Measurements from ENCODE around the gene TARDBP.
"Not testable (repeated sequence)": the region's sequence is repeated elsewhere in the genome, so short reads cannot be mapped to it uniquely, and the experiment has no call there.

TARDBP gene

DNA sequence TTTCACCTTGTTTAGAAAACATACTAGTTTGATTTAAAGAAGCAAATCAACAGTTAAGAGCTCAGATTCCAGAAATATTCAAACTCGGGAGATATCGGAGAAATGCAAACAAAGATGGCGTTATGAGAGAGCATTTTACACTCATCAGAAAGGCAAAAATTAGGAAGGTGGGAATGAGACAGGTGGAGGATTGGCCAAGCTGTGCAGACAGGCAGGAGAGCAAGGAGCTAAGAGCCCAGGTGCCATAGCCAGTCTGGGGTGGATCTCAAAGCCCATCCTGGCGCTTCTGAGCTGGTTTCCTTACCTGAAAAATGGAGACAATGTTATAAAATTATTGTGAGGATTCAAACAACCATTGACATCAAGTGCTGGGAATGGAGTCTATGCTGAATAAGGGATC lies 19.6 kb upstream of the TARDBP start:
- no peak for DNase-seq (ENCODE audit: low read depth)

GRCh38 chr1:10996100-10996499 lies 16.4 kb upstream of the TARDBP start:
- no peak for DNase-seq (ENCODE audit: low read depth)

DNA sequence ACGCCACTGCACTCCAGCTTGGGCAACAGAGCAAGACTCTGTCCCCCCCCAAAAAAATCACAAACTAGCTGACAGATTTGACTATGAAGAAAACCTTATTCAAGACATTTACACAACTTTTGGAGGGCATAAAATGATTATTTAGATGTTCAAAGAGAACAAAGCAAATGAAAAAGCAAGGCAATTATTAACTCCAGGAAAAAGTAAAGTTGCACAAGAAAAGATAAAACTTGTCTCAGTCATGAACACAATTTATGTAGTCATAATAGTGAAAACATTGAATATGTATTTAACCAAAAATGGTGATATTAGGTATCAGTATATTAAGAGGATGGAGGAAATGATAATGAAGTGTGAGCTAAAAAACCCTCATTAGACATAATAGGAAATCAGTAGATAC lies 11.9 kb upstream of the TARDBP start:
- no peak for DNase-seq (ENCODE audit: low read depth)

DNA sequence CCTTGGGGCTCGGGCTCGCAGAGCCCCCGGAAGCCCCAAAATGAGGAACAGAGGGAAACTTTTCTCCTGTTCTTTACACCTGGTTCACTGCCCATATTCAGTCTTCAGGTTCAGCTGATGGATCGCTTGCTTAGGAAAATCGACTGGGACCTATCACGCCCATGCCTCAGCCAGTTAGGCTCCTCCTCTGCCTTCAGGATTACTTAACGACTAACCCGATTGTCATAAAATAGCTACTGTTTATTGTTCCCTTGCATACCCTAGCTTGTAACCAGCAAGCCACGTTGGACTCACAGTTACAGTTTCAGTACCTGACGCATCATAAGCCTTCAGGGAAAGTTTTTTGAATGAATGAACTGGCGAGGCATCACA lies 692 bp downstream of the TARDBP start:
- DNase-seq (ENCODE audit: low read depth) = no peak

DNA sequence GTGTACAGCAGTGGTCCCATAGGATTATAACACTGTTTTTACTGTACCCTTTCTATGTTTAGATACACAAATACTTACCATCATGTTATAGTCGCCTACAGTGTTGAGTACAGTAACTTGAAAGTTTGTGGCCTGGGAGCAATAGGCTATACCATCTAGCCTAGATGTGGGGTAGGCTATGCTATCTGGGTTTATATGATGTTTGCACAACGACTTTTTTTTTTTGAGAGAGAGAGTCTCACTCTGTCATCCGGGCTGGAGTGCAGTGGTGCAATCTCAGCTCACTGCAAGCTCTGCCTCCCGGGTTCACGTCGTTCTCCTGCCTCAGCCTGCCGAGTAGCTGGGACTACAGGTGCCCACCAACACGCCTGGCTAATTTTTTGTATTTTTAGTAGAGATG lies 6.9 kb downstream of the TARDBP start:
- not testable (repeated sequence) for DNase-seq (ENCODE audit: low read depth)

DNA sequence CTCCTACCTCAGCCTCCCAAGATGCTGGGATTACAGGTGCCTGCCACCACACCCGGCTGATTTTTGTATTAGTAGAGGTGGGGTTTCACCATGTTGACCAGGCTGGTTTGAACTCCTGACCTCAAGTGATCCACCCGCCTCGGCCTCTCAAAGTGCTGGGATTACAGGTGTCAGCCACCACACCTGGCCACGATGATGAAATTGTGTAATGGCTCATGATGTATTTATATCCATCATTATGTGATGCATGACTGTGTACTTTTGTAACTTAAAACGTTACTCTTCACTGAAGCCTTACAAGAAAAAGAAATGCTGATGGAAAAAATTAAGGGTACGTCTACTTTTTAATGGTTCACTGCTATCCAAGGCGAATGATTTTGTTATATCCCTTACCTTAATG lies 7.5 kb downstream of the TARDBP start:
- DNase-seq (ENCODE audit: low read depth) = no peak

DNA sequence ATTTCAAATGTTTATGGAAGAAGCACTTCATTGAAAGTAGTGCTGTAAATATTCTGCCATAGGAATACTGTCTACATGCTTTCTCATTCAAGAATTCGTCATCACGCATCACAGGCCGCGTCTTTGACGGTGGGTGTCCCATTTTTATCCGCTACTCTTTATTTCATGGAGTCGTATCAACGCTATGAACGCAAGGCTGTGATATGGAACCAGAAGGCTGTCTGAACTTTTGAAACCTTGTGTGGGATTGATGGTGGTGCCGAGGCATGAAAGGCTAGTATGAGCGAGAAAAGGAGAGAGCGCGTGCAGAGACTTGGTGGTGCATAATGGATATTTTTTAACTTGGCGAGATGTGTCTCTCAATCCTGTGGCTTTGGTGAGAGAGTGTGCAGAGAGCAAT lies 10.7 kb downstream of the TARDBP start:
- no peak for DNase-seq (ENCODE audit: low read depth)

- no peak for DNase-seq (ENCODE audit: low read depth)
Observed at GRCh38 chr1:11024154-11024873, 11.9 kb downstream of the TARDBP start.

GRCh38 chr1:11024874-11025203 lies 12.4 kb downstream of the TARDBP start:
- no peak for DNase-seq (ENCODE audit: low read depth)

DNA sequence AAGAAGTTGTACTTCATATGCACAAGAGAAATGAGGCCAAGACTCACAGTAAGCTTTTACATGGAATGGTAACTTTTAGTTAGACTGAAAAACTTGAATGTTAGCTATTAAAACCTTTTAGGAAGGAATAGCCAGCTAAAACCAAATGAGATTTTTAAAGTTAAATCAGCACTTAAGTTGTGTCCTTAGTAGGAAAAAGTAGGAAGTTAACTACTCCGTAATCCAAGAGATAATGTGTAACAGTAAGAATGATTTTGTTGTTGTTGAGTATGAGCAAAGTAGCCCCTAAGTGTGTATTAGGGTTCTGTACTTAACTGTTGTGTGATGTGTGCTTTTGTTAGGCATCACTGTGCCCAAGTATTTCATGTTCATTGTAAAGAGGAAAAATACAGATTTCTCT lies 13.2 kb downstream of the TARDBP start:
- DNase-seq (ENCODE audit: low read depth) = no peak

GRCh38 chr1:11026052-11026451 lies 13.6 kb downstream of the TARDBP start:
- no peak for DNase-seq (ENCODE audit: low read depth)

DNA sequence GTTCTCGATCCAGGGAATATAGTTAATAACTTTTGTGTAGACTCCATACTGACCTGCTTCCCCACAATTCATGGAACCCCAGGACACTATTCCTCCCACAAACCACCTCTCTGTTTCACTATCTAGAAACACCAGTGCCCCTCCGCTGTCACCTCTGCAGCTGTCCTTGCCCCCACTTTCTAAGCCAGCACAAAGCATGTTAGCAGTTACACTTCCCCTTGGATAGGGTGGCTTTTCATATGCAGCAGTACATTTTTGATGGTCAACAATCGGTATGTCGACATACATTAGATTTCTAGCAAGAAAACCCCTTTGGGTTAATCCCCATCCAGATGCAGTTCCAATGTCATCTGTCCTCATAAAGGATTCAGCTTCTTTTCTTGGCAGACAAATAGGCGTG lies 14.4 kb downstream of the TARDBP start:
- DNase-seq (ENCODE audit: low read depth) = no peak

GRCh38 chr1:11027316-11027715 lies 14.9 kb downstream of the TARDBP start:
- DNase-seq (ENCODE audit: low read depth) = no peak

DNA sequence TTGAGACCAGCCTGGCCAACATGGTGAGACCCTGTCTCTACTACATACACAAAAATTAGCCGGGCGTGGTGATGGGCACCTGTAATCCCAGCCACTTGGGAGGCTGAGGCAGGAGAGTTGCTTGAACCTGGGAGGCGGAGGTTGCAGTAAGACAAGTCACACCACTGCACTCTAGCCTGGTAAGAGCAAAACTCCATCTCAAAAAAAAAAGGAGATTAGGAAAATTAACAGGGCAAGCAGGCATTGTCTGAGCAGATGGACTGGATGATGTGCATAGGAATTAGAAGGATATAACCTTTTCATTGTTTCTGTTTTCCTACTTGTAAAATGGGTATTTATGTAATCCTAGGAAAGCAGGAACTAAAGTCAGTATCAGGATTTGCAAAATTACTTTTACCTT lies 15.6 kb downstream of the TARDBP start:
- no peak for DNase-seq (ENCODE audit: low read depth)

DNA sequence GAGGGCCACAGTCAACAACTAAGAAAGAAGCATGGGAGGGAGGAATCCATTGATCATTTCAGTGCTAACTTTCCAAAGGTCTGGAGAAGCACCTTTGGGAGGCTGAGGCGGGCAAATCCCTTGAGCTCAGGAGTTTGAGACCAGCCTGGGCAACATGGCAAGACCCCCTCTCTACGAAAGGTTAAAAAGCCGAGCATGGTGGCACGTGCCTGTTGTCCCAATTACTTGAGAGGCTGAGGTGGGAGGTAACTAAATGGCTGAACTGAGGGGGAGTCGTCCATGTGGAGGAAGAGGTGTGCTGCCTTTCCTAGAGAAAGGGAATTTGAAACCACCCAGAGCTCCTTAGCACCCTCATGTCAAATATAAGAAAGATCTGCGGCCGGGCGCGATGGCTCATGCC lies 18.4 kb downstream of the TARDBP start:
- DNase-seq (ENCODE audit: low read depth) = no peak

DNA sequence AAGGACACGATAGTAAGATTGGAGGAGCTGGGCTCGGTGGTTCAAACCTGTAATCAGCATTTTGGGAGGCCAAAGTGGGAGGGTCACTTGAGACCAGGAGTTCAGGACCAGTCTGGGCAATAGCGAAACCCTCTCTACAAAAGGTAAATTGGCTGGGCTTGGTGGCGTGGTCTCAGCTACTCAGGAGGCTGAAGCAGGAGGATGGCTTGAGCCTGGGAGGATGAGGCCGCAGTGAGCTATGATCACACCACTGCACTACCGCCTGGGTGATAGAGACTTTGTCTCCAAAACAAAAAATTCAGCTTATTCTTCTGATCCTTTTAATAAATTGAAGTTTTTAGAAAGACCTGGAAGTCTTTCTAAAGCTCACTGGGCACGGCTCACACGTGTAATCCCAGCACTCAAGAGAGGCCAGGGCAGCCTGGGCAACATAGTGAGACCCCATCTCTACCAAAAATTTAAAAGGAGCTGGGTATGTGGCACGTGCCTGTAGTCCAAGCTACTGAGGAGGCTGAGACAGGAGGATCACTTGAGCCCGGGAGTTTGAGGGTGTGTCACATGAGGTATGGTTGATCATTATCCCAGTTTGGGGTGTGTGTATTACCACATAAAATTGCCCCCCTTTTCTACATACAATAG lies 19.3 kb downstream of the TARDBP start:
- no peak for DNase-seq (ENCODE audit: low read depth)

- DNase-seq (ENCODE audit: low read depth) = not testable (repeated sequence)
Observed at GRCh38 chr1:11037019-11037739, 24.7 kb downstream of the TARDBP start.

GRCh38 chr1:11037740-11038182 lies 25.3 kb downstream of the TARDBP start:
- peak; percentile 63 for DNase-seq (ENCODE audit: low read depth)

- no peak for DNase-seq (ENCODE audit: low read depth)
Observed at GRCh38 chr1:11039351-11040104, 27.1 kb downstream of the TARDBP start.

- not testable (repeated sequence) for DNase-seq (ENCODE audit: low read depth)
Observed at GRCh38 chr1:11040105-11040429, 27.6 kb downstream of the TARDBP start.

DNA sequence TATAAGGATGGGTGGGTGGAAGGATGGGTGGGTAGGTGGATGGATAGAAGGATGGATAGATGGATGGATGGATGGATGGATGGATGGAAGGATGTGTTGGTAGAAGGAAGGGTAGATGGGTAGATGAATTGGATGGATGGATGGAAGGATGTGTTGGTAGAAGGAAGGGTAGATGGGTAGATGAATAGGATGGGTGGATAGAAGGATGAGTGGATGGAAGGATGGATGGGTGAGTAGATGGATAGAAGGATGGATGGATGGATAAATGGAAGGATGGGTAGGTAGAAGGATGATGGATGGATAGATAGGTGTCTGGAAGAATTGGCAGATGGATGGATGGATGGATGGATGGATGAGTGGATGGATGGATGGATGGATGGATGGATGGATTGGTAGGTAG lies 28.6 kb downstream of the TARDBP start:
- no peak for DNase-seq (ENCODE audit: low read depth)

GRCh38 chr1:11042065-11042464 lies 29.6 kb downstream of the TARDBP start:
- no peak for DNase-seq (ENCODE audit: low read depth)
